ENCODE data around the gene TEDDM1.
"Not testable (repeated sequence)": the region's sequence is repeated elsewhere in the genome, so short reads cannot be mapped to it uniquely, and the experiment has no call there.

Gene TEDDM1

GRCh38 chr1:182381962-182382819 is 18.3 kb downstream of the TEDDM1 start:
- no peak for FAIRE-seq
- no peak for DNase-seq (ENCODE audit: low spot score)

- FAIRE-seq (no peak), DNase-seq (ENCODE audit: low spot score) (no peak)
Measured at GRCh38 chr1:182380199-182380598, 20.3 kb downstream of the TEDDM1 start.

GRCh38 chr1:182379781-182380180 is 20.7 kb downstream of the TEDDM1 start:
- not testable (repeated sequence) for DNase-seq (ENCODE audit: low spot score); FAIRE-seq

- no peak for DNase-seq (ENCODE audit: low spot score)
- FAIRE-seq: no peak
Measured at GRCh38 chr1:182376936-182377574, 23.4 kb downstream of the TEDDM1 start.

GRCh38 chr1:182374101-182374834 is 26.2 kb downstream of the TEDDM1 start:
- FAIRE-seq: no peak
- DNase-seq (ENCODE audit: low spot score): no peak

GRCh38 chr1:182370532-182370931 is 29.9 kb downstream of the TEDDM1 start:
- DNase-seq (ENCODE audit: low spot score): no peak
- FAIRE-seq: no peak

- FAIRE-seq (no peak), DNase-seq (ENCODE audit: low spot score) (no peak)
Measured at GRCh38 chr1:182368903-182369302, 31.6 kb downstream of the TEDDM1 start.

- no peak for DNase-seq (ENCODE audit: low spot score)
Measured at GRCh38 chr1:182368358-182368757, 32.1 kb downstream of the TEDDM1 start.

GRCh38 chr1:182367926-182368325 is 32.5 kb downstream of the TEDDM1 start:
- no peak for FAIRE-seq

More at GRCh38 chr1:182368358-182368757, 32.1 kb downstream of the TEDDM1 start:
- FAIRE-seq: no peak

GRCh38 chr1:182366596-182366995 is 33.9 kb downstream of the TEDDM1 start:
- no peak for FAIRE-seq
- no peak for DNase-seq (ENCODE audit: low spot score)

More at GRCh38 chr1:182367926-182368325, 32.5 kb downstream of the TEDDM1 start:
- DNase-seq (ENCODE audit: low spot score): no peak

- no peak for FAIRE-seq
- DNase-seq (ENCODE audit: low spot score): no peak
Measured at GRCh38 chr1:182359645-182360044, 40.8 kb downstream of the TEDDM1 start.

- no peak for DNase-seq (ENCODE audit: low spot score)
- no peak for FAIRE-seq
Measured at GRCh38 chr1:182357913-182358312, 42.6 kb downstream of the TEDDM1 start.

GRCh38 chr1:182357171-182357570 is 43.3 kb downstream of the TEDDM1 start:
- FAIRE-seq: no peak
- DNase-seq (ENCODE audit: low spot score): no peak

- FAIRE-seq (no peak), DNase-seq (ENCODE audit: low spot score) (no peak)
Measured at GRCh38 chr1:182355723-182356098, 44.8 kb downstream of the TEDDM1 start.

GRCh38 chr1:182351790-182352364 is 48.6 kb downstream of the TEDDM1 start:
- DNase-seq (ENCODE audit: low spot score) (no peak), FAIRE-seq (no peak)

GRCh38 chr1:182350839-182351238 is 49.6 kb downstream of the TEDDM1 start:
- FAIRE-seq: no peak
- no peak for DNase-seq (ENCODE audit: low spot score)

GRCh38 chr1:182348961-182349747 is 51.3 kb downstream of the TEDDM1 start:
- DNase-seq (ENCODE audit: low spot score) (no peak), FAIRE-seq (no peak)
